ENCODE measurements around the gene ABI2.

Gene ABI2

GRCh38 chr2:203440671-203441070, 112.5 kb downstream of the ABI2 start:
- Histone ChIP-seq H3K9ac (ENCODE audit: low read length) (no peak overlapping the region), H2AFZ (ENCODE audit: insufficient read depth, low read length, poor library complexity) (no peak overlapping the region), H3K36me3 (ENCODE audit: control insufficient read depth in 1 of 2, insufficient read depth in 2 of 2, low read length in 2 of 2) (peaks cover 22 to 29% of the 10 kb centered on the region in 2 experiments), H3K4me2 (ENCODE audit: low read length) (no peak overlapping the region), H2AK5ac (ENCODE audit: low read length) (no peak overlapping the region), H3K27me3 (ENCODE audit: insufficient read depth, low read length) (no peaks in the 10 kb centered on the region), H3K14ac (ENCODE audit: low read length) (no peak overlapping the region), H3K79me2 (ENCODE audit: control insufficient read depth, insufficient read depth, low read length, poor library complexity) (no peaks in the 10 kb centered on the region), H3K18ac (ENCODE audit: low read length) (no peak overlapping the region), H3K9me3 (ENCODE audit: insufficient read depth, low read depth, low read length) (no peaks in the 10 kb centered on the region), H3K23ac (ENCODE audit: low read length) (no peak overlapping the region), H2BK120ac (ENCODE audit: insufficient read depth, low read length, poor library complexity) (no peak overlapping the region), H3K4me1 (ENCODE audit: control insufficient read depth in 1 of 2, insufficient read depth in 2 of 2, low read length in 2 of 2) (no peaks in the 10 kb centered on the region), H4K12ac (ENCODE audit: low read depth, low read length) (no peak overlapping the region), H3K4me3 (ENCODE audit: low read depth, low read length) (no peak overlapping the region), H2BK5ac (ENCODE audit: low read depth, low read length, poor library complexity) (no peak overlapping the region), H2BK12ac (ENCODE audit: low read length) (no peak overlapping the region), H3K4ac (ENCODE audit: low read depth, low read length) (no peak overlapping the region), H3K27ac (ENCODE audit: low read depth, low read length) (no peak overlapping the region), H4K8ac (ENCODE audit: low read depth, low read length) (no peak overlapping the region), H4K91ac (ENCODE audit: low read depth, low read length) (no peak overlapping the region), H3K79me1 (ENCODE audit: low read length) (no peaks in the 10 kb centered on the region)
- no CpG with 5 or more reads among the region's 4 CpGs for WGBS (ENCODE audit: extremely low coverage, insufficient coverage, insufficient read length)
- DNase-seq = no peak

- no peak overlapping the region for H2BK12ac ChIP-seq (ENCODE audit: low read length)
- H3K79me2 ChIP-seq (ENCODE audit: control insufficient read depth, insufficient read depth, low read length, poor library complexity) = no peaks in the 10 kb centered on the region
- H3K27ac ChIP-seq (ENCODE audit: low read depth, low read length) = no peak overlapping the region
- no peaks in the 10 kb centered on the region for H3K27me3 ChIP-seq (ENCODE audit: insufficient read depth, low read length)
- H3K14ac ChIP-seq (ENCODE audit: low read length) = no peak overlapping the region
- no peak overlapping the region for H4K91ac ChIP-seq (ENCODE audit: low read depth, low read length)
- no peak overlapping the region for H2BK120ac ChIP-seq (ENCODE audit: insufficient read depth, low read length, poor library complexity)
- no peak overlapping the region for H4K12ac ChIP-seq (ENCODE audit: low read depth, low read length)
- no peak overlapping the region for H2AK5ac ChIP-seq (ENCODE audit: low read length)
- H3K9ac ChIP-seq (ENCODE audit: low read length) = no peak overlapping the region
- no peak overlapping the region for H4K8ac ChIP-seq (ENCODE audit: low read depth, low read length)
- H3K36me3 ChIP-seq (ENCODE audit: control insufficient read depth in 1 of 2, insufficient read depth in 2 of 2, low read length in 2 of 2) = peaks cover 22 to 30% of the 10 kb centered on the region in 2 experiments
- no peak overlapping the region for H3K4ac ChIP-seq (ENCODE audit: low read depth, low read length)
- H3K9me3 ChIP-seq (ENCODE audit: insufficient read depth, low read depth, low read length) = no peaks in the 10 kb centered on the region
- H2BK5ac ChIP-seq (ENCODE audit: low read depth, low read length, poor library complexity) = no peak overlapping the region
- no peak overlapping the region for H2AFZ ChIP-seq (ENCODE audit: insufficient read depth, low read length, poor library complexity)
- H3K23ac ChIP-seq (ENCODE audit: low read length) = no peak overlapping the region
- WGBS (ENCODE audit: extremely low coverage, insufficient coverage, insufficient read length) = no CpG with 5 or more reads among the region's 3 CpGs
- no peak overlapping the region for H3K4me2 ChIP-seq (ENCODE audit: low read length)
- no peaks in the 10 kb centered on the region for H3K79me1 ChIP-seq (ENCODE audit: low read length)
- no peak overlapping the region for H3K4me3 ChIP-seq (ENCODE audit: low read depth, low read length)
- DNase-seq = no peak
- H3K4me1 ChIP-seq (ENCODE audit: control insufficient read depth in 1 of 2, insufficient read depth in 2 of 2, low read length in 2 of 2) = no peaks in the 10 kb centered on the region
- H3K18ac ChIP-seq (ENCODE audit: low read length) = no peak overlapping the region
These were observed 113.3 kb downstream of the ABI2 start for GRCh38 chr2:203441463-203441862.

DNA sequence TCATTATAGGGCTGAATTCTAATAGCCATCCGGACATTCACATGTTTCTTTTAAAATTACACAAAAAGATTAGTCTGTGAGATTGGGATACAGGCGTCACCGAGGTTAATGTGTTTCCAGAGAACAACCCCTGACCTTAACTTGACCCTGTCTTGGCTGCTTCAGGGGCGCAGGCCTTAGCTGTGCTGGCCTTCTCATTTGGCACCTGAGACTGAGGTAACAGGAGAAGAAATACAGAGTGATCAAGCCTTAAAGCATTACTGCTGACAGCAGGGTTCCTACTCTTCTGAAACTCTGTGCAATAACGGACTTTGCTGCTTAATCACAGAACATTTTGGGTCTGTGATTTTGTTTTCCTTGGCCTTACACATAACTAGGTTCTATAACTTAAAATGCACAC, 114.3 kb downstream of the ABI2 start:
- H3K4me2 ChIP-seq (ENCODE audit: low read length) = no peak overlapping the region
- no peak overlapping the region for H2AFZ ChIP-seq (ENCODE audit: insufficient read depth, low read length, poor library complexity)
- H2BK120ac ChIP-seq (ENCODE audit: insufficient read depth, low read length, poor library complexity) = no peak overlapping the region
- H2AK5ac ChIP-seq (ENCODE audit: low read length) = no peak overlapping the region
- H4K12ac ChIP-seq (ENCODE audit: low read depth, low read length) = no peak overlapping the region
- no peak overlapping the region for H2BK12ac ChIP-seq (ENCODE audit: low read length)
- no peak for DNase-seq
- H3K27me3 ChIP-seq (ENCODE audit: insufficient read depth, low read length) = no peaks in the 10 kb centered on the region
- no peaks in the 10 kb centered on the region for H3K9me3 ChIP-seq (ENCODE audit: insufficient read depth, low read depth, low read length)
- H3K27ac ChIP-seq (ENCODE audit: low read depth, low read length) = no peak overlapping the region
- H4K91ac ChIP-seq (ENCODE audit: low read depth, low read length) = no peak overlapping the region
- H3K4ac ChIP-seq (ENCODE audit: low read depth, low read length) = no peak overlapping the region
- H3K23ac ChIP-seq (ENCODE audit: low read length) = no peak overlapping the region
- no CpG with 5 or more reads among the region's 5 CpGs for WGBS (ENCODE audit: extremely low coverage, insufficient coverage, insufficient read length)
- H3K18ac ChIP-seq (ENCODE audit: low read length) = no peak overlapping the region
- no peak overlapping the region for H3K14ac ChIP-seq (ENCODE audit: low read length)
- peaks cover 20 to 30% of the 10 kb centered on the region in 2 experiments for H3K36me3 ChIP-seq (ENCODE audit: control insufficient read depth in 1 of 2, insufficient read depth in 2 of 2, low read length in 2 of 2)
- H3K9ac ChIP-seq (ENCODE audit: low read length) = no peak overlapping the region
- H3K4me1 ChIP-seq (ENCODE audit: control insufficient read depth in 1 of 2, insufficient read depth in 2 of 2, low read length in 2 of 2) = no peaks in the 10 kb centered on the region
- H3K79me1 ChIP-seq (ENCODE audit: low read length) = no peaks in the 10 kb centered on the region
- no peak overlapping the region for H3K4me3 ChIP-seq (ENCODE audit: low read depth, low read length)
- no peak overlapping the region for H2BK5ac ChIP-seq (ENCODE audit: low read depth, low read length, poor library complexity)
- H3K79me2 ChIP-seq (ENCODE audit: control insufficient read depth, insufficient read depth, low read length, poor library complexity) = no peaks in the 10 kb centered on the region
- no peak overlapping the region for H4K8ac ChIP-seq (ENCODE audit: low read depth, low read length)

DNA sequence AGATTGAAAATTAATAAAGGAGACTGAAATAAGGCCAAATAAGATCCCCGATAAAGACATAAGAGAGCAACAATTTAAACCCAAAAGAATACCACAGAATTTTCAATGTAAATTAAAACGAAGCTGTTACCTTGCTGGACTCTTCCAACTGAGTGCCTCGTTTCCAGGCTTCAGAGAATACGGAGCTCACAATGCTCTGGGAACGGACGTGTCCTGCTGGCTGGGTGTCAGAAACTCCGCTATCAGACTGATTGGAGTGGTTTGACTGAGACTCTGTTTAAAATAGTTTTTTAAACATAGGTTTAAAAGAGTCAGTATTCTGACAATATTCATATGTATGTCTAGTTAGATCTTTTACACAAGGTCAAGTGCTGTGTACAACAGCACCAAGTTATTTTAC, 116.5 kb downstream of the ABI2 start:
- no peak overlapping the region for H2AK5ac ChIP-seq (ENCODE audit: low read length)
- no peak overlapping the region for H4K12ac ChIP-seq (ENCODE audit: low read depth, low read length)
- H3K79me2 ChIP-seq (ENCODE audit: control insufficient read depth, insufficient read depth, low read length, poor library complexity) = no peaks in the 10 kb centered on the region
- no peak overlapping the region for H3K27ac ChIP-seq (ENCODE audit: low read depth, low read length)
- H3K79me1 ChIP-seq (ENCODE audit: low read length) = no peaks in the 10 kb centered on the region
- H3K27me3 ChIP-seq (ENCODE audit: insufficient read depth, low read length) = no peaks in the 10 kb centered on the region
- H3K36me3 ChIP-seq (ENCODE audit: control insufficient read depth in 1 of 2, insufficient read depth in 2 of 2, low read length in 2 of 2) = peaks cover 18 to 25% of the 10 kb centered on the region in 2 experiments
- H3K4me1 ChIP-seq (ENCODE audit: control insufficient read depth in 1 of 2, insufficient read depth in 2 of 2, low read length in 2 of 2) = no peaks in the 10 kb centered on the region
- H4K91ac ChIP-seq (ENCODE audit: low read depth, low read length) = no peak overlapping the region
- H2AFZ ChIP-seq (ENCODE audit: insufficient read depth, low read length, poor library complexity) = no peak overlapping the region
- H3K4me2 ChIP-seq (ENCODE audit: low read length) = no peak overlapping the region
- WGBS (ENCODE audit: extremely low coverage, insufficient coverage, insufficient read length) = no CpG with 5 or more reads among the region's 7 CpGs
- H3K9me3 ChIP-seq (ENCODE audit: insufficient read depth, low read depth, low read length) = no peaks in the 10 kb centered on the region
- H3K4ac ChIP-seq (ENCODE audit: low read depth, low read length) = no peak overlapping the region
- no peak overlapping the region for H3K4me3 ChIP-seq (ENCODE audit: low read depth, low read length)
- no peak overlapping the region for H2BK12ac ChIP-seq (ENCODE audit: low read length)
- no peak for DNase-seq
- H3K23ac ChIP-seq (ENCODE audit: low read length) = no peak overlapping the region
- H2BK120ac ChIP-seq (ENCODE audit: insufficient read depth, low read length, poor library complexity) = no peak overlapping the region
- H2BK5ac ChIP-seq (ENCODE audit: low read depth, low read length, poor library complexity) = no peak overlapping the region
- H3K18ac ChIP-seq (ENCODE audit: low read length) = no peak overlapping the region
- H3K14ac ChIP-seq (ENCODE audit: low read length) = no peak overlapping the region
- no peak overlapping the region for H3K9ac ChIP-seq (ENCODE audit: low read length)
- H4K8ac ChIP-seq (ENCODE audit: low read depth, low read length) = no peak overlapping the region
